ENCODE measurements around the gene UCHL3. TPM values are rescaled to one million over a fixed set of nuclear protein-coding genes. Genes with fewer than 3 reads are reported as not detected.

UCHL3 gene
- total RNA-seq, 1 experiment from 2014 or later: 50.8 TPM

- Histone ChIP-seq H3T11ph (ENCODE audit: low read length) (no peak overlapping the region), H4K20me1 (ENCODE audit: control insufficient read depth, insufficient read depth, insufficient read length) (no peaks in the 10 kb centered on the region), H3K9ac (ENCODE audit: extremely low read depth, insufficient read length, low read length) (no peak overlapping the region), H2BK120ac (ENCODE audit: low read depth, low read length, poor library complexity, severe bottlenecking) (no peak overlapping the region), H3K23me2 (ENCODE audit: insufficient read length, low read depth, low read length, poor library complexity, severe bottlenecking) (no peaks in the 10 kb centered on the region), H4K8ac (replicated peaks; ENCODE audit: insufficient read length, low read depth, low read length) (no peak overlapping the region), H4K91ac (ENCODE audit: insufficient read length, low read depth, low read length) (no peak overlapping the region), H3K56ac (ENCODE audit: insufficient read length, low read depth, low read length) (no peak overlapping the region), H2BK12ac (ENCODE audit: insufficient read length, low read depth, low read length) (no peak overlapping the region), H4K5ac (ENCODE audit: insufficient read length, low read depth, low read length) (no peak overlapping the region), H3K79me2 (ENCODE audit: insufficient read depth, low read length) (no peaks in the 10 kb centered on the region), H3K18ac (ENCODE audit: insufficient read length, low read depth, low read length) (no peak overlapping the region), H3K14ac (ENCODE audit: insufficient read depth, low read length) (no peak overlapping the region), H3K23ac (ENCODE audit: insufficient read length, low read depth, low read length) (no peak overlapping the region), H2BK5ac (ENCODE audit: insufficient read length, low read length) (no peak overlapping the region), H2BK20ac (ENCODE audit: low read depth, low read length, poor library complexity, severe bottlenecking) (no peak overlapping the region), H2BK15ac (ENCODE audit: low read depth, low read length) (no peak overlapping the region), H3K4me1 (ENCODE audit: insufficient read depth, low read length) (no peaks in the 10 kb centered on the region), H3K27me3 (ENCODE audit: insufficient read depth, low read length) (no peaks in the 10 kb centered on the region), H3K27ac (ENCODE audit: insufficient read length, low read depth, low read length) (no peak overlapping the region), H3K79me1 (ENCODE audit: insufficient read depth, low read depth, low read length, poor library complexity, severe bottlenecking) (no peaks in the 10 kb centered on the region), H3K9me3 (ENCODE audit: control insufficient read depth, low read depth, low read length) (no peaks in the 10 kb centered on the region), H2AFZ (ENCODE audit: low read length) (no peak overlapping the region), H3K4ac (ENCODE audit: low read depth, low read length) (no peak overlapping the region), H3K4me2 (ENCODE audit: insufficient read depth, insufficient read length, low read length) (no peak overlapping the region), H2AK5ac (ENCODE audit: insufficient read length, low read length) (no peak overlapping the region)
- H3K9me3 Mint-ChIP-seq: peaks cover 22 to 38% of the 10 kb centered on the region in 2 experiments
- peaks cover 5% of the 10 kb centered on the region in 2 experiments for H3K4me1 Mint-ChIP-seq
- no CpG with 5 or more reads among the region's 3 CpGs for WGBS (ENCODE audit: extremely low coverage, insufficient read length, low lambda C conversion rate)
- no peak overlapping the region for H3K4me3 Mint-ChIP-seq
- H3K27ac Mint-ChIP-seq: no peak overlapping the region
- TF ChIP-seq CTCF (conservative IDR thresholded peaks at IDR 0.05): no peak
- H3K36me3 Mint-ChIP-seq (ENCODE audit: insufficient read depth in 1 of 3, low read depth in 3 of 3): peaks cover 18 to 37% (median 26%) of the 10 kb centered on the region in 3 experiments
- DNase-seq: no peak
- H3K27me3 Mint-ChIP-seq (ENCODE audit: low read depth): no peaks in the 10 kb centered on the region
Observed at GRCh38 chr13:75521956-75522355, 27.6 kb upstream of the UCHL3 start.

Data from H9 (cell line).